ENCODE measurements around the gene ZNF74. TPM values are rescaled to one million over a fixed set of nuclear protein-coding genes. Genes with fewer than 3 reads are reported as not detected.
"Not testable (repeated sequence)": the region's sequence is repeated elsewhere in the genome, so short reads cannot be mapped to it uniquely, and the experiment has no call there.

The ZNF74 gene
- total and polyA plus RNA-seq, 10 donors, result 3.4 to 11.7 (median 6.6) TPM

DNA sequence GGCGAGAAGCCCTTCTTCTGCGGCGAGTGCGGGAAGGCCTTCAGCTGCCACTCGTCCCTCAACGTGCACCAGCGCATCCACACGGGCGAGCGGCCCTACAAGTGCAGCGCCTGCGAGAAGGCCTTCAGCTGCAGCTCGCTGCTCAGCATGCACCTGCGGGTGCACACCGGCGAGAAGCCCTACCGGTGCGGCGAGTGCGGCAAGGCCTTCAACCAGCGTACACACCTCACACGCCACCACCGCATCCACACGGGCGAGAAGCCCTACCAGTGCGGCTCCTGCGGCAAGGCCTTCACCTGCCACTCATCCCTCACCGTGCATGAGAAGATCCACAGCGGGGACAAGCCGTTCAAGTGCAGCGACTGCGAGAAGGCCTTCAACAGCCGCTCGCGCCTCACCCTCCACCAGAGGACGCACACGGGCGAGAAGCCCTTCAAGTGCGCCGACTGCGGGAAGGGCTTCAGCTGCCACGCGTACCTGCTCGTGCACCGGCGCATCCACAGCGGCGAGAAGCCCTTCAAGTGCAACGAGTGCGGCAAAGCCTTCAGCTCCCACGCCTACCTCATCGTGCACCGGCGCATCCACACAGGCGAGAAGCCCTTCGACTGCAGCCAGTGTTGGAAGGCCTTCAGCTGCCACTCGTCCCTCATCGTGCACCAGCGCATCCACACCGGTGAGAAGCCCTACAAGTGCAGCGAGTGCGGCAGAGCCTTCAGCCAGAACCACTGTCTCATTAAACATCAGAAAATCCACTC, 12.2 kb downstream of the ZNF74 start:
- no peak for TF ChIP-seq POLR2AphosphoS5 (IDR thresholded peaks at IDR 0.05)
- TF ChIP-seq, protein P1, sequence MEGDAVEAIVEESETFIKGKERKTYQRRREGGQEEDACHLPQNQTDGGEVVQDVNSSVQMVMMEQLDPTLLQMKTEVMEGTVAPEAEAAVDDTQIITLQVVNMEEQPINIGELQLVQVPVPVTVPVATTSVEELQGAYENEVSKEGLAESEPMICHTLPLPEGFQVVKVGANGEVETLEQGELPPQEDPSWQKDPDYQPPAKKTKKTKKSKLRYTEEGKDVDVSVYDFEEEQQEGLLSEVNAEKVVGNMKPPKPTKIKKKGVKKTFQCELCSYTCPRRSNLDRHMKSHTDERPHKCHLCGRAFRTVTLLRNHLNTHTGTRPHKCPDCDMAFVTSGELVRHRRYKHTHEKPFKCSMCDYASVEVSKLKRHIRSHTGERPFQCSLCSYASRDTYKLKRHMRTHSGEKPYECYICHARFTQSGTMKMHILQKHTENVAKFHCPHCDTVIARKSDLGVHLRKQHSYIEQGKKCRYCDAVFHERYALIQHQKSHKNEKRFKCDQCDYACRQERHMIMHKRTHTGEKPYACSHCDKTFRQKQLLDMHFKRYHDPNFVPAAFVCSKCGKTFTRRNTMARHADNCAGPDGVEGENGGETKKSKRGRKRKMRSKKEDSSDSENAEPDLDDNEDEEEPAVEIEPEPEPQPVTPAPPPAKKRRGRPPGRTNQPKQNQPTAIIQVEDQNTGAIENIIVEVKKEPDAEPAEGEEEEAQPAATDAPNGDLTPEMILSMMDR (IDR thresholded peaks at IDR 0.05 in 8 of 11, conservative IDR thresholded peaks at IDR 0.05 in 3 of 11), result no peak
- no peak for TF ChIP-seq POLR2A (IDR thresholded peaks at IDR 0.05)

DNA sequence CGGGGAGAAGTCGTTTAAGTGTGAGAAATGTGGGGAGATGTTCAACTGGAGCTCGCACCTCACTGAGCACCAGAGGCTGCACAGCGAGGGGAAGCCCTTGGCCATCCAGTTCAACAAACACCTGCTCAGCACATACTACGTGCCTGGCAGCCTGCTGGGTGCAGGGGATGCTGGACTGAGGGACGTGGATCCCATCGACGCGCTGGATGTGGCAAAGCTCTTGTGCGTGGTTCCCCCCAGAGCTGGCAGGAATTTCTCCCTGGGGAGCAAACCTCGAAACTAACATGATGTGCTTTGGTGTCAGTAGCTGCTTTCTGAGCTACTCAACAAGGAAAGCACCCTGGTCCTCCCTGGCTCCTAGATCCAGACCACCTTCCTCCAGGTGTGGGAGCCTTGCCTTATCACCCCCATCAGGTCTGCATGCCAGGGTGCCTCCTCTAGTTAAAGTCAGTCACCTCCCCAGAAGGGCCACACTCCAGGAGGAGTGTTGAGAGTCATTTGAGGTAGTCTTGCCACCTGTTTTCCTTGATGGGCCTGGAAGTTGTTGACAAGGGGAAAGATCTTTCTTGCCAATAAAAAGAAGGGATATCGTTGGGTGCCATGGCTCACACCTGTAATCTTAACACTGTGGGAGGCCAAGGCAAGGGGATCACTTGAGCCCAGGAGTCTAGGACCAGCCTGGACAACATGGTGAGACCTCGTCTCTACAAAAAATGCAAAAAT, 12.9 kb downstream of the ZNF74 start:
- peaks cover 0 to 6% (median 0%) of the 10 kb centered on the region in 6 donors for H3K4me1 ChIP-seq
- H3K9me3 ChIP-seq, result no peaks in the 10 kb centered on the region
- no peaks in the 10 kb centered on the region for H3K27me3 ChIP-seq (replicated peaks in 1 of 7)
- peaks cover 0 to 59% (median 22%) of the 10 kb centered on the region in 6 donors for H3K36me3 ChIP-seq
- no peak overlapping the region for H3K4me3 ChIP-seq
- WGBS, 5 donors, result 75 to 98% (median 87%) methylated on average over 4 to 13 of the region's 13 CpGs
- intact Hi-C loops (cut with DNase I; ENCODE audit: low total_unique reads), result no loop called here
- H3K27ac ChIP-seq, result no peak overlapping the region
- TF ChIP-seq, protein P1 (IDR thresholded peaks at IDR 0.05 in 8 of 11, conservative IDR thresholded peaks at IDR 0.05 in 3 of 11), result no peak
- TF ChIP-seq POLR2A (IDR thresholded peaks at IDR 0.05) (no peak), POLR2AphosphoS5 (IDR thresholded peaks at IDR 0.05) (no peak)
- DNase-seq, result peak; percentile 64

More for the DNA sequence above, 12.2 kb downstream of the ZNF74 start:
- Histone ChIP-seq H3K4me3 (no peak overlapping the region), H3K27ac (no peak overlapping the region), H3K36me3 (peaks cover 0 to 66% (median 24%) of the 10 kb centered on the region in 6 donors), H3K27me3 (replicated peaks in 1 of 7) (no peaks in the 10 kb centered on the region), H3K9me3 (no peaks in the 10 kb centered on the region), H3K4me1 (peaks cover 0 to 9% (median 0%) of the 10 kb centered on the region in 6 donors)
- 86 to 96% (median 91%) methylated on average over 9 to 62 of the region's 62 CpGs for WGBS, 5 donors
- intact Hi-C loops (cut with DNase I; ENCODE audit: low total_unique reads), result no loop called here
- peak; percentile 71 for DNase-seq

DNA sequence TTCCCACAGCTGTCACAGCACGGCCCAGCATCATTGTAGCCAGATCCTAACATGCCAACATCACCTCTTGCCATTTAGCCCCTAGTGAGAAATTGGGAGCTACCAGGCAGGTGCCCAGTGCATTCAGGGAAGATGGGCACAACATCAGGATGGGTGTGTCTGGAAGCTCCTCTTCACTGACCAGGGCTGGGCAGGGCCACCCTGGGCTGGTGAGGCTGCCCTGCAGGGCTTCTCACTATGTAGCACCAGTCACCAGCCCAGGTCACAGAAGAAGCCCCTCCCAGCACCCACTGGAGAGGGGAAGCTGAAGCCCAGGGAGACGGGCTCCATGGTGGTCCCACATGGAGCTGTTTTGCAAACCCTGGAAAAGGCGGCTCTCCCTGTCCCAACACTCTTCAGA, 13.9 kb downstream of the ZNF74 start:
- Histone ChIP-seq H3K27me3 (replicated peaks in 1 of 7) (no peaks in the 10 kb centered on the region), H3K36me3 (peaks cover 0 to 51% (median 22%) of the 10 kb centered on the region in 6 donors), H3K4me1 (peaks cover 0 to 3% (median 0%) of the 10 kb centered on the region in 6 donors), H3K27ac (no peak overlapping the region), H3K4me3 (no peak overlapping the region), H3K9me3 (no peaks in the 10 kb centered on the region)
- intact Hi-C loops (cut with DNase I; ENCODE audit: low total_unique reads), result no loop called here
- WGBS, 5 donors, result 66 to 97% (median 90%) methylated on average over 3 of the region's 3 CpGs
- TF ChIP-seq POLR2A (IDR thresholded peaks at IDR 0.05) (no peak), POLR2AphosphoS5 (IDR thresholded peaks at IDR 0.05) (no peak)
- TF ChIP-seq, protein P1 (IDR thresholded peaks at IDR 0.05 in 8 of 11, conservative IDR thresholded peaks at IDR 0.05 in 3 of 11), result no peak
- DNase-seq, result no peak

DNA sequence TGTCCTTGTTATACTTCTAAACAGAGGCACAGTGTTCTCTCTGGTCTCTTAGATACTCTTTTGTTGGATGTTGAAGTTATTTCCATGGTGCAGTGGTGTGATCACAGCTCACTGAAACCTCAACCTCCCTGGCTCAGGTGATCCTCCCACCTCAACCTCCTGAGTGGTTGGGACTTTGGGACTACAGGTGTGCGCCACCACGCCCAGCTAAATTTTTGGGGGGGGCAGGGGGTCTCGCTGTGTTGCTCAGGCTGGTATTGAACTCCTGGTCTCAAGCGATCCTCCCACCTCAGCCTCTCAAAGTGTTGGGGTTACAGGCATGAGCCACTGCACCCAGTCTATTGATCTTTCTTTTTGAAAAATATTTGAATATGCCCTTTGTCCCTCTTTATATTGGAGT, 14.9 kb downstream of the ZNF74 start:
- intact Hi-C loops (cut with DNase I; ENCODE audit: low total_unique reads), result no loop called here
- WGBS, 5 donors, result 90 to 99% (median 91%) methylated on average over 4 of the region's 4 CpGs
- H3K4me3 ChIP-seq, result no peak overlapping the region

DNA sequence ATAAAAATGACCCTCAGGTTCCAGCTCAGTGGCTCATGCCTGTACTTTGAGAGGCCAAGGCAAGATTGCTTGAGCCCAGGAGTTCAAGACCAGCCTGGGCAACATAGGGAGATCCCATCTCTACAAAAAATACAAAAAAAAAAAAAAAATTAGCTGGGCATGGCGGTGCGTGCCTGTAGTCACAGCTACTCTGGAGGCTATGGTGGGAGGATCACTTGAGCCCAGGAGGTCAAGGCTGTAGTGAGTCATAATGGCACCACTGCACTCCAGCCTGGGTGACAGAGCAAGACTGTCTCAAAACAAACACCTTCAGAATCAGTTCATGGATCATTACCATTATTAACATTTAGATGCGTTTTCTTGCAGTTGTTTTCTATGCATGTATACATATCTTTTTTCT, 15.4 kb downstream of the ZNF74 start:
- 88 to 100% (median 93%) methylated on average over 3 of the region's 3 CpGs for WGBS, 5 donors
- H3K4me1 ChIP-seq; H3K4me3 ChIP-seq; H3K27ac ChIP-seq; H3K27me3 ChIP-seq (replicated peaks in 1 of 7); H3K9me3 ChIP-seq; intact Hi-C loops (cut with DNase I; ENCODE audit: low total_unique reads): not testable (repeated sequence)
- DNase-seq, result peak; percentile 4
- peaks cover 0 to 37% (median 22%) of the 10 kb centered on the region in 6 donors for H3K36me3 ChIP-seq

More for the DNA sequence above, 14.9 kb downstream of the ZNF74 start:
- Histone ChIP-seq H3K27me3 (replicated peaks in 1 of 7) (no peaks in the 10 kb centered on the region), H3K36me3 (peaks cover 0 to 42% (median 22%) of the 10 kb centered on the region in 6 donors), H3K9me3 (no peaks in the 10 kb centered on the region), H3K4me1 (no peaks in the 10 kb centered on the region), H3K27ac (no peak overlapping the region)
- peak; percentile 27 for DNase-seq
- TF ChIP-seq POLR2AphosphoS5 (IDR thresholded peaks at IDR 0.05), result no peak
- TF ChIP-seq, protein P1 (IDR thresholded peaks at IDR 0.05 in 8 of 11, conservative IDR thresholded peaks at IDR 0.05 in 3 of 11), result no peak
- no peak for TF ChIP-seq POLR2A (IDR thresholded peaks at IDR 0.05)

All from spleen (tissue), 11 donors.